ENCODE data around the gene ZC3H10. TPM values are rescaled to one million over a fixed set of nuclear protein-coding genes. Genes with fewer than 3 reads are reported as not detected.
A peak's percentile ranks its signal among the peaks of the same experiment; 100 is the strongest.

The ZC3H10 gene
- total RNA-seq, 1 donor from 2014 or later = 3.0 TPM

DNA sequence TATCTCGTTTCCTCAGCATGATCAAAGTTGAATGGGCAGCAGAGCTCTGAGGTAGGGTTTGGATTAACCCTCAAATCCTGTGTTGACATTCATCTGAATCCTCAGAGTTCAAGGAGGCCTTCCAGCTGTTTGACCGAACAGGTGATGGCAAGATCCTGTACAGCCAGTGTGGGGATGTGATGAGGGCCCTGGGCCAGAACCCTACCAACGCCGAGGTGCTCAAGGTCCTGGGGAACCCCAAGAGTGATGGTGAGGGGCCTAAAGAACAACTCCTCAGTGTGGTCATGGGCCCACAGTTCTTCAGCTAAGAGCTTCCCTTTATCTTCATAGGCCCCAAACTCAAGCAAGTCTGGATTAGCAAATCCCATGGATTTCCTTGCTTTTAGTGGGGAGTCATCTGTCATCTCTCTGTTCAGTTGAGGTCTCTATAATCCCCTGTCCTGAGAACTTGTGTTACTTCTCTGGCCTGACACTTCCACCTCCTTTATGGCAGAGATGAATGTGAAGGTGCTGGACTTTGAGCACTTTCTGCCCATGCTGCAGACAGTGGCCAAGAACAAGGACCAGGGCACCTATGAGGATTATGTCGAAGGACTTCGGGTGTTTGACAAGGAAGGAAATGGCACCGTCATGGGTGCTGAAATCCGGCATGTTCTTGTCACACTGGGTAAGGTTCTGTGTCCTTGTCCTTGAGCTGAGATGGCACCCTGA, 41.6 kb downstream of the ZC3H10 start:
- DNase-seq (ENCODE audit: low read depth) = no peak
- H3K36me3 ChIP-seq (ENCODE audit: control insufficient read depth, insufficient read depth, low read length) = peaks cover 8% of the 10 kb centered on the region

DNA sequence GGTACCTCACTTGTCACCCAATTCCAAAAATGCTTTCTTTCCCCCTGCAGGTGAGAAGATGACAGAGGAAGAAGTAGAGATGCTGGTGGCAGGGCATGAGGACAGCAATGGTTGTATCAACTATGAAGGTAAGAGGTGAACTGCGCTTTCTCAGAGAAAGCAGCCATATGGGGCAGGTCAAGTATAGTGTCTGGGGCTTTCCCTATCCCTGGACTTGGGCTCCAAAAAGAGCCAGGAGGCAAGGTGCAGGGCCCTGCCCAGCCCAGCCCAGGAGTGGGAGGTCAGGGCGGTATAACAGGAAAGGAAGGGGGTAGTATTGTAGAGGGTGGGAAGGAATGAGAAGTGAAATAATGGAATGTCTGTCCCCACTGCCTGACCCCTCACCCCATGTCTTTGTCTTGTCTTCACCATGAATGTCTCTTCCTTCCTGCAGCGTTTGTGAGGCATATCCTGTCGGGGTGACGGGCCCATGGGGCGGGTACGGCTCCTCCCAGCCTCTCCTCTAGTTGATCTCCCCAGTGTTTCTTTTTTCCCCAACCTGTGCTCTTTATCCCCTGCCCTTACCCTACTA, 42.2 kb downstream of the ZC3H10 start:
- TF ChIP-seq, protein P1, sequence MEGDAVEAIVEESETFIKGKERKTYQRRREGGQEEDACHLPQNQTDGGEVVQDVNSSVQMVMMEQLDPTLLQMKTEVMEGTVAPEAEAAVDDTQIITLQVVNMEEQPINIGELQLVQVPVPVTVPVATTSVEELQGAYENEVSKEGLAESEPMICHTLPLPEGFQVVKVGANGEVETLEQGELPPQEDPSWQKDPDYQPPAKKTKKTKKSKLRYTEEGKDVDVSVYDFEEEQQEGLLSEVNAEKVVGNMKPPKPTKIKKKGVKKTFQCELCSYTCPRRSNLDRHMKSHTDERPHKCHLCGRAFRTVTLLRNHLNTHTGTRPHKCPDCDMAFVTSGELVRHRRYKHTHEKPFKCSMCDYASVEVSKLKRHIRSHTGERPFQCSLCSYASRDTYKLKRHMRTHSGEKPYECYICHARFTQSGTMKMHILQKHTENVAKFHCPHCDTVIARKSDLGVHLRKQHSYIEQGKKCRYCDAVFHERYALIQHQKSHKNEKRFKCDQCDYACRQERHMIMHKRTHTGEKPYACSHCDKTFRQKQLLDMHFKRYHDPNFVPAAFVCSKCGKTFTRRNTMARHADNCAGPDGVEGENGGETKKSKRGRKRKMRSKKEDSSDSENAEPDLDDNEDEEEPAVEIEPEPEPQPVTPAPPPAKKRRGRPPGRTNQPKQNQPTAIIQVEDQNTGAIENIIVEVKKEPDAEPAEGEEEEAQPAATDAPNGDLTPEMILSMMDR (IDR thresholded peaks at IDR 0.05; ENCODE audit: insufficient read depth, low read length, poor library complexity, severe bottlenecking) = no peak
- H3K36me3 ChIP-seq (ENCODE audit: control insufficient read depth, insufficient read depth, low read length) = peaks cover 7% of the 10 kb centered on the region
- DNase-seq (ENCODE audit: low read depth) = no peak
- no peaks in the 10 kb centered on the region for H3K27me3 ChIP-seq (ENCODE audit: control insufficient read depth, insufficient read depth, low read length)
- H3K4me3 ChIP-seq (ENCODE audit: low read depth, low read length) = peak overlapping the region; percentile 66

More for the DNA sequence above, 41.6 kb downstream of the ZC3H10 start:
- Histone ChIP-seq H3K4me3 (ENCODE audit: low read depth, low read length) (peak overlapping the region; percentile 66), H3K27me3 (ENCODE audit: control insufficient read depth, insufficient read depth, low read length) (no peaks in the 10 kb centered on the region)
- TF ChIP-seq, protein P1 (IDR thresholded peaks at IDR 0.05; ENCODE audit: insufficient read depth, low read length, poor library complexity, severe bottlenecking) = no peak

DNA sequence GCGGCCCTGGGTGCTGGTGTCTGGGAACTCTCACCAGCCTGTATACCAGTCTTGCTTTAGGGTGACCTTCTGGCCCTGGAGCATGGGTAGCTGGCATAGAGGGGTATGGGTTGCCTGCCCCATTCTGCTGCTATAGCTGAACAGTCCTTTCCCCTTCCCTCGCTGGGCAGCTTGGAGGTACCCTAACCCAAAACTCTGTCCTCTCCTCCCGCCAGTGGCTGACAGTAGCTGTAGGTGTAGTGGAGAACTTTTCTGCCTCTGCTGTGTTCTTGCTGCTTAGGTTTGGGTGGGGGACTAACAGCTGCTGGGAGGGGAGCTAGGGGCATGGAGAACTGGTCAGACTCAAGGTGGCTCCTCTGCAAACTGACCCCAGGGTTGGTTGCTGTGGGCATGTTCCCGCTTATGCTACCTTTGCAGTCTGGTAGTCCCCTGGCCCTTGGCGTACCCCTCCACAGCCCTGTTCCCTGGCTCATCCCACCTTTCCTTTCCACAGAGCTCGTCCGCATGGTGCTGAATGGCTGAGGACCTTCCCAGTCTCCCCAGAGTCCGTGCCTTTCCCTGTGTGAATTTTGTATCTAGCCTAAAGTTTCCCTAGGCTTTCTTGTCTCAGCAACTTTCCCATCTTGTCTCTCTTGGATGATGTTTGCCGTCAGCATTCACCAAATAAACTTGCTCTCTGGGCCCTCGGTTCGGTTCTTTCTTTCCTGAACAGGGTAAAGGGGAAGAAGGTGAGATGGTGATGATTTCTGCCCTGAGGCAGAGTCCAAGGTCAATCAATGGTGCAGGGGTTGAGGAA, 43.0 kb downstream of the ZC3H10 start:
- H3K27me3 ChIP-seq (ENCODE audit: control insufficient read depth, insufficient read depth, low read length) = no peaks in the 10 kb centered on the region
- H3K36me3 ChIP-seq (ENCODE audit: control insufficient read depth, insufficient read depth, low read length) = peaks cover 6% of the 10 kb centered on the region

DNA sequence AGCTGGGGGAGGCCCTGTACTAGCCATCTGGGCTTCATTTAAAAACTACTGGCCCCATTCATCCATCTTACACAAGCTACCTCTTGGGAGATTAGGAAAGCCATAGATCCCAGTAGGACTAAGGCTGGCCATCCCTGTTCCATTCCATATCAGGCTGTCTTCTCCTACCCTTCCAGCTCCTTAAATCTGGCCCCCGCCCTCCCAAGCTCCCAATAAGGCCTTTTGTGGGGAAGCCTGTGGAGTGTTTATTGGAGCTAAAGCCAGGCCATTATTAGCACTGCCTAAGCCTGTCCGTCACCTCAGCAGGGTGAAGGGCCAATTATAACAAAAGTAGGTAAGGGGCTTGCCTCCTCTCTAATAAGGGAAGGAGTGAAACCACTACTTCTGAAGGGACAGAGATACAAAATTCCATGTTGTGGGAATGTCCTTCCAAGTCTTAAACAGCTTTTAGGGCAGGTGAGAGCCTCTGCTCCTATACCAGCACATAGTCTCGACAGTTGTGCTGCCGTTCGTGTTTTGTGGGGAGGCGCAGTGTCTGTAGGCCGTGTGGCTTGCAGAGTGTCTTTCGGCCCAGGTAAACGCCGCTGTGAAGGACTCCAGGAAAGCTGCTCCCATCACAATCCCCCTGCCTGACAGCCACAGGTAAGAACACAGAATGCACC, 43.8 kb downstream of the ZC3H10 start:
- no peak for DNase-seq (ENCODE audit: low read depth)
- Histone ChIP-seq H3K27me3 (ENCODE audit: control insufficient read depth, insufficient read depth, low read length) (no peaks in the 10 kb centered on the region), H3K4me3 (ENCODE audit: low read depth, low read length) (no peak overlapping the region), H3K36me3 (ENCODE audit: control insufficient read depth, insufficient read depth, low read length) (peaks cover 6% of the 10 kb centered on the region)
- TF ChIP-seq, protein P1 (IDR thresholded peaks at IDR 0.05; ENCODE audit: insufficient read depth, low read length, poor library complexity, severe bottlenecking) = no peak

More for the DNA sequence above, 43.0 kb downstream of the ZC3H10 start:
- DNase-seq (ENCODE audit: low read depth) = no peak
- peak overlapping the region; percentile 66 for H3K4me3 ChIP-seq (ENCODE audit: low read depth, low read length)
- TF ChIP-seq, protein P1 (IDR thresholded peaks at IDR 0.05; ENCODE audit: insufficient read depth, low read length, poor library complexity, severe bottlenecking) = no peak

DNA sequence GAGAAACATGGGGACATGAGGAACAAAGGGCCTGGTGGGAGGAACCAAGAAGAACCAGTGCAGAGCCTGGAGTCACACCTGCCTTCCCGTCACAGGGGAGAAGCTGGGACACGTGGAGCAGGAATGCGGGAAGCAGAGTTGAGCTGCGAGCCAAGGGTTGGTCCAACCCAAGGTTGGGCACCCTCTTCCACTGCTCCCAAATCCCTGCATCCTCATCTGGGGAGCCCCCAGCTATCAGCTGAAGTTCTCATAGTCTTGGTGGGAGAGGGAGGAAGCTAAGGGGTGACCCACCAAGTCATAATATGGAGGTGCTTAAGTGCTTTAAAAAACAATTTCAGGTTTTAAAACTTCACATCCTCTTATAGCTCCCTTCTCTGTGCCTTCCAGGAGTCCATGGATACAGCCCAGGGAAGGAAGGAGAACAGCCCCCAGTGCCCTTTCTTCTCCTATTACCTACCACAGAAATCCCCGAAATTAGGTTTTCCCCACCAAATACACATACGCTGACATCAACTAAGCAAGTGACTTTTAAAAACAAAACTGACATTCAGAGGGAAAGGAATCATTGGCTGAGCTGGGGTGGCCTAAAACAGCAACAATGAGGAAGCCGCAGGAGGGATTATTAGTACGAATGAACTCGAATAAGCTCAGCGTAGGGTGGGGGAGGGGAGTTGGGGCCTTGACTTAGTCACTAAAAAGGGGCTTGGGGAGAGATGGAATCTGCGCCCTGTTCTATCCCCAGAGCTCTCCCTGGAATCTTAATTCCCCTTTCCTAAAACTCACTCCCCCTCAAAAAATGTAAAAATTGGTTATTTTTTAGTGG, 44.6 kb downstream of the ZC3H10 start:
- DNase-seq (ENCODE audit: low read depth) = no peak
- TF ChIP-seq, protein P1 (IDR thresholded peaks at IDR 0.05; ENCODE audit: insufficient read depth, low read length, poor library complexity, severe bottlenecking) = no peak
- Histone ChIP-seq H3K4me3 (ENCODE audit: low read depth, low read length) (no peak overlapping the region), H3K27me3 (ENCODE audit: control insufficient read depth, insufficient read depth, low read length) (no peaks in the 10 kb centered on the region), H3K36me3 (ENCODE audit: control insufficient read depth, insufficient read depth, low read length) (peaks cover 6% of the 10 kb centered on the region)

All from kidney epithelial cell (primary cell).